Tibial nerve (tissue), 4 donors: ENCODE measurements around the gene MIEN1. TPM values are rescaled to one million over a fixed set of nuclear protein-coding genes. Genes with fewer than 3 reads are reported as not detected.

ENCODE experiments used
- DNase-seq, 2 donors: peaks; one replicate each; pipeline ENCODE4 v3.0.0-alpha.2; 2019; ENCODE audit warnings: low spot score in 2 of 2
- H3K27ac ChIP-seq, 4 donors: fragments of 200-600 bp; sonication (generic) in 3 of 4; one replicate each; pipeline ENCODE4 v1.5.1; 2017 to 2019; ENCODE audit warnings: mild to moderate bottlenecking in 1 of 4
- H3K27me3 ChIP-seq, 2 donors: fragments of 200-600 bp; sonication (generic) in 1 of 2; one replicate each; pipeline versions ENCODE4 v1.5.1 to v1.6.0; 2017 to 2019
- H3K36me3 ChIP-seq, 3 donors: fragments of 200-600 bp; sonication (generic); one replicate each; pipeline ENCODE4 v1.5.1; 2018 to 2019
- H3K4me1 ChIP-seq, 4 donors: fragments of 200-600 bp; sonication (generic) in 3 of 4; one replicate each; pipeline ENCODE4 v1.5.1; 2017 to 2019
- H3K4me3 ChIP-seq, 4 donors: fragments of 200-600 bp; sonication (generic) in 3 of 4; one replicate each; pipeline ENCODE4 v1.5.1; 2017 to 2019; ENCODE audit warnings: mild to moderate bottlenecking in 1 of 4, moderate library complexity in 1 of 4
- H3K9me3 ChIP-seq, 4 donors: fragments of 200-600 bp; sonication (generic) in 3 of 4; one replicate each; pipeline ENCODE4 v1.5.1; 2017 to 2019
- EP300 ChIP-seq, 2 donors: sonication (generic); formaldehyde crosslinking; IDR thresholded peaks; one replicate each; pipeline ENCODE4 v1.6.1; 2017; ENCODE audit warnings: antibody characterized with exemption in 2 of 2, mild to moderate bottlenecking in 1 of 2
- POLR2A ChIP-seq, 2 donors: fragments of 450-650 bp; IDR thresholded peaks; one replicate each; pipeline ENCODE4 v1.6.1; 2017; ENCODE audit warnings: antibody characterized with exemption in 2 of 2, mild to moderate bottlenecking in 2 of 2, moderate library complexity in 2 of 2
- WGBS, 2 donors: methylation state at CpG; one replicate each; pipeline ENCODE4 v1.1.5; 2018; 5-methylcytosine and 5-hydroxymethylcytosine counted together
- total RNA-seq, 4 donors: library from RNA; depleted of rRNA; stranded (reverse); fragments of >200 nt; gene quantifications; one replicate each; pipeline ENCODE4 v1.1.0, GENCODE V29; 2016
- TF ChIP-seq, protein P1 (sequence below), 5 experiments: fragments of 200-600 bp in 3 of 5; fragments of 450-650 bp in 2 of 5; sonication (generic) in 3 of 5; IDR thresholded peaks; one replicate each; pipeline ENCODE4 v1.5.1; 2016 to 2019; ENCODE audit warnings: antibody characterized with exemption in 5 of 5, mild to moderate bottlenecking in 3 of 5, moderate library complexity in 2 of 5

The MIEN1 gene
- total RNA-seq, 4 donors from 2014 or later: 29.8 to 65.3 (median 43.5) TPM

DNA sequence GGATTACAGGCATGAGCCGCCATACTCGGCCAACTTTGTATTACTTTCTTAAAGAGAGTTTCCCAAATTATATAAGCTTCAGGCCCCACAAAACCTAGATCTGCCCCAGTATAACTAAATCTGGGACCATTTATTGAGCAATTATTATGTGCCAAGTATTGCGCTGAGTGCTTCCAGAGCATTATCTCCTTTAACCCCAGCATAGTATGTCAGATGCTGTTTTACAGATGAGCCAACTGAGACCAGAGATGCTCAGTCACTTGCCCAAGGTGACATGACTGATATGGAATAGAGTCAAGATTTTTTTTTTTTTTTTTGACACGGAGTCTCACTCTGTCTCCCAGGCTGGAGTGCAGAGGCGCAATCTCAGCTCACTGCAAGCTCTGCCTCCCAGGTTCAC, 32.4 kb downstream of the MIEN1 start:
- H3K9me3 ChIP-seq: no peaks in the 10 kb centered on the region
- TF ChIP-seq, protein P1, sequence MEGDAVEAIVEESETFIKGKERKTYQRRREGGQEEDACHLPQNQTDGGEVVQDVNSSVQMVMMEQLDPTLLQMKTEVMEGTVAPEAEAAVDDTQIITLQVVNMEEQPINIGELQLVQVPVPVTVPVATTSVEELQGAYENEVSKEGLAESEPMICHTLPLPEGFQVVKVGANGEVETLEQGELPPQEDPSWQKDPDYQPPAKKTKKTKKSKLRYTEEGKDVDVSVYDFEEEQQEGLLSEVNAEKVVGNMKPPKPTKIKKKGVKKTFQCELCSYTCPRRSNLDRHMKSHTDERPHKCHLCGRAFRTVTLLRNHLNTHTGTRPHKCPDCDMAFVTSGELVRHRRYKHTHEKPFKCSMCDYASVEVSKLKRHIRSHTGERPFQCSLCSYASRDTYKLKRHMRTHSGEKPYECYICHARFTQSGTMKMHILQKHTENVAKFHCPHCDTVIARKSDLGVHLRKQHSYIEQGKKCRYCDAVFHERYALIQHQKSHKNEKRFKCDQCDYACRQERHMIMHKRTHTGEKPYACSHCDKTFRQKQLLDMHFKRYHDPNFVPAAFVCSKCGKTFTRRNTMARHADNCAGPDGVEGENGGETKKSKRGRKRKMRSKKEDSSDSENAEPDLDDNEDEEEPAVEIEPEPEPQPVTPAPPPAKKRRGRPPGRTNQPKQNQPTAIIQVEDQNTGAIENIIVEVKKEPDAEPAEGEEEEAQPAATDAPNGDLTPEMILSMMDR (IDR thresholded peaks at IDR 0.05): no peak
- TF ChIP-seq POLR2A (IDR thresholded peaks at IDR 0.05) (no peak), EP300 (IDR thresholded peaks at IDR 0.05) (no peak)
- H3K4me1 ChIP-seq: peaks cover 0 to 51% (median 14%) of the 10 kb centered on the region in 4 donors
- H3K27ac ChIP-seq: no peak overlapping the region
- H3K4me3 ChIP-seq: no peak overlapping the region
- no peak for DNase-seq
- H3K36me3 ChIP-seq: peaks cover 0 to 6% (median 0%) of the 10 kb centered on the region in 3 donors
- WGBS, 2 donors: 92 to 100% methylated on average over 5 of the region's 5 CpGs
- no peaks in the 10 kb centered on the region for H3K27me3 ChIP-seq

DNA sequence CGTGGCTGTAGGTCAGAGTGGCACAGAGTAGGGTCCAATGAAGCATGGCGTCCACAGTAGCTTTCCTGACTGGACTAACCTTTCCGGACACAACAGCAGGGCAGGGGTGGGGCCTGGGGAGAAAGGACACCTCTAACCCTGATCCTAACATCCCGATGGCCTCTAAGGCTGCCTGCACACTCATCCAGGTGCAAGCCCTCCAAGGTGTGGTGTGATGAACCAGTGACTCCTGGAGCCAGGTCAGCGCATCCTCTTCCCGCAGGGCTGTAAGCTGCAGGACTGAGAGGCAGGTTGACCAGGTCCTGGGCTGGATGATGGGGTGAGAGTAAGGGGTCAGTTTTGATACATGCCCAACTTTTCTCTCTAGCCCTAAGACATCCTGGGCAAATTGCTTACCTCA, 33.6 kb downstream of the MIEN1 start:
- 73 to 76% methylated on average over 5 to 6 of the region's 6 CpGs for WGBS, 2 donors
- TF ChIP-seq, protein P1 (IDR thresholded peaks at IDR 0.05): no peak
- no peak for TF ChIP-seq POLR2A (IDR thresholded peaks at IDR 0.05)
- TF ChIP-seq EP300 (IDR thresholded peaks at IDR 0.05): no peak
- Histone ChIP-seq H3K36me3 (peaks cover 0 to 6% (median 0%) of the 10 kb centered on the region in 3 donors), H3K4me1 (peaks cover 0 to 39% (median 5%) of the 10 kb centered on the region in 4 donors), H3K27me3 (no peaks in the 10 kb centered on the region), H3K4me3 (no peak overlapping the region), H3K9me3 (no peaks in the 10 kb centered on the region), H3K27ac (peak overlapping the region in 3 of 4 donors; percentile 1 to 87 (median 14))
- DNase-seq: no peak

GRCh38 chr17:39695089-39695474, 35.2 kb downstream of the MIEN1 start:
- Histone ChIP-seq H3K27me3 (no peaks in the 10 kb centered on the region), H3K36me3 (peaks cover 0 to 6% (median 0%) of the 10 kb centered on the region in 3 donors), H3K4me1 (peaks cover 0 to 29% (median 0%) of the 10 kb centered on the region in 4 donors), H3K4me3 (no peak overlapping the region), H3K27ac (peak overlapping the region; percentile 12 to 87 (median 68)), H3K9me3 (no peaks in the 10 kb centered on the region)
- no peak for DNase-seq
- 81 to 83% methylated on average over 2 of the region's 2 CpGs for WGBS, 2 donors
- TF ChIP-seq POLR2A (IDR thresholded peaks at IDR 0.05): no peak
- no peak for TF ChIP-seq EP300 (IDR thresholded peaks at IDR 0.05)
- TF ChIP-seq, protein P1 (IDR thresholded peaks at IDR 0.05): no peak

- no peak for DNase-seq
- H3K27me3 ChIP-seq: no peaks in the 10 kb centered on the region
- no peak overlapping the region for H3K4me3 ChIP-seq
- TF ChIP-seq POLR2A (IDR thresholded peaks at IDR 0.05) (no peak), EP300 (IDR thresholded peaks at IDR 0.05) (no peak)
- TF ChIP-seq, protein P1 (IDR thresholded peaks at IDR 0.05): no peak
- peaks cover 0 to 28% (median 0%) of the 10 kb centered on the region in 4 donors for H3K4me1 ChIP-seq
- H3K9me3 ChIP-seq: no peaks in the 10 kb centered on the region
- H3K27ac ChIP-seq: peak overlapping the region in 3 of 4 donors; percentile 48 to 87 (median 87)
- H3K36me3 ChIP-seq: peaks cover 0 to 6% (median 0%) of the 10 kb centered on the region in 3 donors
- 69 to 78% methylated on average over 5 of the region's 5 CpGs for WGBS, 2 donors
Observed at GRCh38 chr17:39694593-39694992, 35.7 kb downstream of the MIEN1 start.

- H3K4me1 ChIP-seq: peaks cover 0 to 18% (median 15%) of the 10 kb centered on the region in 4 donors
- TF ChIP-seq EP300 (IDR thresholded peaks at IDR 0.05): no peak
- TF ChIP-seq, protein P1 (IDR thresholded peaks at IDR 0.05): no peak
- TF ChIP-seq POLR2A (IDR thresholded peaks at IDR 0.05): no peak
- WGBS, 2 donors: 28 to 35% methylated on average over 3 of the region's 3 CpGs
- H3K9me3 ChIP-seq: no peaks in the 10 kb centered on the region
- H3K4me3 ChIP-seq: peak overlapping the region in 2 of 4 donors; percentile 51 to 67
- peaks cover 0 to 20% (median 0%) of the 10 kb centered on the region in 3 donors for H3K36me3 ChIP-seq
- H3K27me3 ChIP-seq: no peaks in the 10 kb centered on the region
- no peak overlapping the region for H3K27ac ChIP-seq
- DNase-seq: no peak
Observed at GRCh38 chr17:39688945-39689344, 41.4 kb downstream of the MIEN1 start.
